ENCODE measurements around the gene PRKCB.

- TF ChIP-seq CTCF (IDR thresholded peaks at IDR 0.05) (no peak), POLR2AphosphoS2 (conservative IDR thresholded peaks at IDR 0.05; ENCODE audit: low read length) (no peak), CEBPB (IDR thresholded peaks at IDR 0.05) (no peak), SMC3 (IDR thresholded peaks at IDR 0.05) (no peak), HOXA7 (CRISPR knock-in tag; IDR thresholded peaks at IDR 0.05) (no peak), NR3C1 (IDR thresholded peaks at IDR 0.05) (no peak), GATA3 (IDR thresholded peaks at IDR 0.05; ENCODE audit: borderline replicate concordance) (no peak), JUNB (IDR thresholded peaks at IDR 0.05) (no peak), NPAS2 (CRISPR knock-in tag; IDR thresholded peaks at IDR 0.05; ENCODE audit: borderline replicate concordance) (no peak), BHLHE40 (IDR thresholded peaks at IDR 0.05; ENCODE audit: low read depth, low read length) (no peak), ZC3H11A (IDR thresholded peaks at IDR 0.05) (no peak), POLR2A (IDR thresholded peaks at IDR 0.05; ENCODE audit: low read length) (no peak), EP300 (IDR thresholded peaks at IDR 0.05) (no peak), MYC (IDR thresholded peaks at IDR 0.05; ENCODE audit: borderline replicate concordance, low read length) (no peak)
Measured at GRCh38 chr16:23966597-23967394, 131.0 kb downstream of the PRKCB start.

Data from A549 (cell line).